ENCODE data around the gene WWOX. TPM values are rescaled to one million over a fixed set of nuclear protein-coding genes. Genes with fewer than 3 reads are reported as not detected.
"Not testable (repeated sequence)": the region's sequence is repeated elsewhere in the genome, so short reads cannot be mapped to it uniquely, and the experiment has no call there.

The WWOX gene
- total RNA-seq, 1 donor from 2014 or later, result 8.9 TPM

DNA sequence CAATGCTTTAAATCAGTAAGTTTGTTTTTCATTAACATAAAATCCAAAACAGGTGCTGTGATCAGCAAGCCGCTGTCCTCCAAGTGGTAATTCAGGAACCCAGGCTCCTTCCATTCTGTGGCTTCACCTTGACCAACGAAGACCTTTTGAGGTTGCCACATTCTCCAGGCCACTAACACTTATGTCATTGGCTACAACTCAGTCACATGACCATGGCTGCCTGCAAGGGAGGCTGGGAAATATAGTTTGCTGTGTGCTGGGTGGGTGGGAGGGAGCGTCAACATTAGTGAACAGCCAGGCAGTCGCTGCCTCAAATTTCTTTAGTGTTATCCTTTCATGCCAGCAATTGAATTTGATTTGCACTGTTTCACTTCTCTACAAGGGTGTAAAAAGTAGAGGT is 951.9 kb downstream of the WWOX start:
- TF ChIP-seq, protein P1, sequence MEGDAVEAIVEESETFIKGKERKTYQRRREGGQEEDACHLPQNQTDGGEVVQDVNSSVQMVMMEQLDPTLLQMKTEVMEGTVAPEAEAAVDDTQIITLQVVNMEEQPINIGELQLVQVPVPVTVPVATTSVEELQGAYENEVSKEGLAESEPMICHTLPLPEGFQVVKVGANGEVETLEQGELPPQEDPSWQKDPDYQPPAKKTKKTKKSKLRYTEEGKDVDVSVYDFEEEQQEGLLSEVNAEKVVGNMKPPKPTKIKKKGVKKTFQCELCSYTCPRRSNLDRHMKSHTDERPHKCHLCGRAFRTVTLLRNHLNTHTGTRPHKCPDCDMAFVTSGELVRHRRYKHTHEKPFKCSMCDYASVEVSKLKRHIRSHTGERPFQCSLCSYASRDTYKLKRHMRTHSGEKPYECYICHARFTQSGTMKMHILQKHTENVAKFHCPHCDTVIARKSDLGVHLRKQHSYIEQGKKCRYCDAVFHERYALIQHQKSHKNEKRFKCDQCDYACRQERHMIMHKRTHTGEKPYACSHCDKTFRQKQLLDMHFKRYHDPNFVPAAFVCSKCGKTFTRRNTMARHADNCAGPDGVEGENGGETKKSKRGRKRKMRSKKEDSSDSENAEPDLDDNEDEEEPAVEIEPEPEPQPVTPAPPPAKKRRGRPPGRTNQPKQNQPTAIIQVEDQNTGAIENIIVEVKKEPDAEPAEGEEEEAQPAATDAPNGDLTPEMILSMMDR (IDR thresholded peaks at IDR 0.05; ENCODE audit: borderline replicate concordance), result no peak
- Histone ChIP-seq H3K36me3 (no peaks in the 10 kb centered on the region), H3K9me3 (replicated peaks) (no peaks in the 10 kb centered on the region), H3K4me3 (no peak overlapping the region), H3K4me1 (no peaks in the 10 kb centered on the region), H3K27me3 (ENCODE audit: low read depth) (no peaks in the 10 kb centered on the region), H3K27ac (replicated peaks) (no peak overlapping the region)
- DNase-seq, result no peak
- intact Hi-C loops (cut with micrococcal nuclease), result no loop called here

DNA sequence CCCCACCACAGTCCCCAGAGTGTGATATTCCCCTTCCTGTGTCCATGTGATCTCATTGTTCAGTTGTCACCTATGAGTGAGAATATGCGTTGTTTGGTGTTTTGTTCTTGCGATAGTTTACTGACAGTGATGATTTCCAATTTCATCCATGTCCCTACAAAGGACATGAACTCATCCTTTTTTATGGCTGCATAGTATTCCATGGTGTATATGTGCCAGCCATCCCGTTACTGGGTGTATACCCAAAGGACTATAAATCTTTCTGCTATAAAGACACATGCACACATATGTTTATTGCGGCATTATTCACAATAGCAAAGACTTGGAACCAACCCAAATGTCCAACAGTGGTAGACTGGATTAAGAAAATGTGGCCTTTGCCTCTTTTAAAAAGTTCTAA is 952.7 kb downstream of the WWOX start:
- DNase-seq; H3K36me3 ChIP-seq; H3K4me1 ChIP-seq; H3K9me3 ChIP-seq (replicated peaks); intact Hi-C loops (cut with micrococcal nuclease); H3K27ac ChIP-seq (replicated peaks); H3K27me3 ChIP-seq (ENCODE audit: low read depth); H3K4me3 ChIP-seq: not testable (repeated sequence)

GRCh38 chr16:79053577-79053976 is 954.1 kb downstream of the WWOX start:
- no peaks in the 10 kb centered on the region for H3K27me3 ChIP-seq (ENCODE audit: low read depth)
- H3K9me3 ChIP-seq (replicated peaks), result no peaks in the 10 kb centered on the region
- TF ChIP-seq, protein P1 (IDR thresholded peaks at IDR 0.05; ENCODE audit: borderline replicate concordance), result no peak
- H3K4me3 ChIP-seq, result no peak overlapping the region
- no peaks in the 10 kb centered on the region for H3K36me3 ChIP-seq
- no peak for DNase-seq
- H3K27ac ChIP-seq (replicated peaks), result no peak overlapping the region
- intact Hi-C loops (cut with micrococcal nuclease), result no loop called here
- no peaks in the 10 kb centered on the region for H3K4me1 ChIP-seq

DNA sequence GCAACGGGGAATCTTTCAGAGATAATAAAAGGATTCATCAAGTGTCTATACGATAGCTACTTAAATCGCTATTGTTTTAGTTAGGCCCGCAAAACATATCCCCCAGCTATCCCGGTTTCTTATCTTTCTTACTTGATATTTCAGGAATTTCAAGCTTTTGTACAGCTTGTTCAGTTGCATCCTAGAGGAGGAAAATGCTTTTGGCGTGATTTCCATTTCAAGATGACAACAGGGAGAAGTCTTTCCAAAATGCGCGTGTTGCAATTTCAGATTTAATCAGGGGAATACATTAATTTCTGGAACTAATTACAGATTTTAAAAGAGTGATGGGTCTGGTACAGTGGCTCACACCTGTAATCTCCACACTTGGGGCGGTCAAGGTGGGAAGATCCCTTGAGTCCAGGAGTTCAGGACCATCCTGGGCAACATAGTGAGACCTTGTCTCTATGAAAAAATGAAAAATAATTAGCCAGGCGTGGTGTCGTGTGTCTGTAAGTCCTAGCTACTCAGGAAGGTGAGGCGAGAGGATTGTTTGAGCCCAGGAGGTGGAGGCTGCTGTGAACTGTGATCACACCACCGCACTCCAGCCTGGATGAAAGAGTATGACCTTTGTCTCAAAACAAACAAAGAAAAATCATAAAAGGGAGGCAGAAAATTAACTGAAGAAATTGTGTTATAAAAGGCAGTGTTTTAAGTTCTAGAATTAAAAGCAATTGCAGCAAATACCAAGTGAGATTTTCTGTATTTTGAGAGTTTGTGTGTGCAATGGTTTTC is 954.9 kb downstream of the WWOX start:
- Histone ChIP-seq H3K4me3 (no peak overlapping the region), H3K27me3 (ENCODE audit: low read depth) (no peaks in the 10 kb centered on the region), H3K9me3 (replicated peaks) (no peaks in the 10 kb centered on the region), H3K27ac (replicated peaks) (no peak overlapping the region), H3K4me1 (no peaks in the 10 kb centered on the region), H3K36me3 (no peaks in the 10 kb centered on the region)
- DNase-seq, result no peak
- TF ChIP-seq, protein P1 (IDR thresholded peaks at IDR 0.05; ENCODE audit: borderline replicate concordance), result no peak
- intact Hi-C loops (cut with micrococcal nuclease), result no loop called here

GRCh38 chr16:79055251-79055970 is 956.0 kb downstream of the WWOX start:
- H3K27ac ChIP-seq (replicated peaks), result no peak overlapping the region
- no peaks in the 10 kb centered on the region for H3K27me3 ChIP-seq (ENCODE audit: low read depth)
- no peak for DNase-seq
- no peak overlapping the region for H3K4me3 ChIP-seq
- intact Hi-C loops (cut with micrococcal nuclease), result no loop called here
- H3K36me3 ChIP-seq, result no peaks in the 10 kb centered on the region
- H3K4me1 ChIP-seq, result no peaks in the 10 kb centered on the region
- TF ChIP-seq, protein P1 (IDR thresholded peaks at IDR 0.05; ENCODE audit: borderline replicate concordance), result no peak
- H3K9me3 ChIP-seq (replicated peaks), result no peaks in the 10 kb centered on the region

DNA sequence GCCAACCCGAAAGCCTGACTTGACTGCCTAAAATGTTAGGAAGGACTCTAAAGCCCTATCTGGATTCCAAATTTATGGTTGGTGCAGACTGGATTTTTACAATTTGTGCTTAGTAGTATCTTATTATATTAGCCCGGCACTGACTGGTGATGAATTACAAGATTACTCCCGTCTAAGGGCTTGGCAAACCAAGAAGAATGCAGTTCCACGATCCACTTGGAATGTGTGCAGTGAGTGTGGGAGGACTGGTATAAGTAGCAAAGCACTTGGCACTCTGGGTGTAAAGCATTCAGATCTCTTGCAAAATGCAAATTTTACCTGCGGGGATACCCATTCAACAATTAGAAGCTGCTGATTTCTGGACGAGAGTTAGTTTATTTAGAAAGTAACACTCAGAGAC is 961.7 kb downstream of the WWOX start:
- Histone ChIP-seq H3K4me3 (no peak overlapping the region), H3K4me1 (peaks cover 5% of the 10 kb centered on the region), H3K27ac (replicated peaks) (no peak overlapping the region), H3K27me3 (ENCODE audit: low read depth) (peaks cover 14% of the 10 kb centered on the region), H3K9me3 (replicated peaks) (no peaks in the 10 kb centered on the region), H3K36me3 (no peaks in the 10 kb centered on the region)
- TF ChIP-seq, protein P1 (IDR thresholded peaks at IDR 0.05; ENCODE audit: borderline replicate concordance), result no peak
- intact Hi-C loops (cut with micrococcal nuclease), result no loop called here
- no peak for DNase-seq

Measured in left ventricle myocardium inferior (tissue), 1 donor.